Measurements from ENCODE around the gene IFIT3. TPM values are rescaled to one million over a fixed set of nuclear protein-coding genes. Genes with fewer than 3 reads are reported as not detected.

IFIT3 gene
- total RNA-seq, 2 donors from 2014 or later: 4.3 to 5.1 TPM

- Histone ChIP-seq H3K27me3 (no peaks in the 10 kb centered on the region), H3K36me3 (no peaks in the 10 kb centered on the region), H3K9me3 (no peaks in the 10 kb centered on the region), H3K9ac (ENCODE audit: low read depth in 2 of 2, low read length in 2 of 2) (no peak overlapping the region), H3K4me3 (no peak overlapping the region), H3K27ac (no peak overlapping the region), H3K4me1 (no peaks in the 10 kb centered on the region)
- intact Hi-C loops (cut with DNase I): no loop called here
- TF ChIP-seq CTCF (IDR thresholded peaks at IDR 0.05): no peak
- DNase-seq: no peak
Observed at GRCh38 chr10:89357975-89358374, 30.2 kb downstream of the IFIT3 start.

- intact Hi-C loops (cut with DNase I): no loop called here
- Histone ChIP-seq H3K4me1 (no peaks in the 10 kb centered on the region), H3K27me3 (no peaks in the 10 kb centered on the region), H3K27ac (no peak overlapping the region), H3K36me3 (no peaks in the 10 kb centered on the region), H3K9ac (ENCODE audit: low read depth in 2 of 2, low read length in 2 of 2) (no peak overlapping the region), H3K9me3 (no peaks in the 10 kb centered on the region), H3K4me3 (no peak overlapping the region)
- no peak for TF ChIP-seq CTCF (IDR thresholded peaks at IDR 0.05)
- no peak for DNase-seq
Observed at GRCh38 chr10:89360157-89360556, 32.4 kb downstream of the IFIT3 start.

- H3K27ac ChIP-seq: no peak overlapping the region
- peaks cover 6% of the 10 kb centered on the region for H3K4me1 ChIP-seq
- no peaks in the 10 kb centered on the region for H3K9me3 ChIP-seq
- DNase-seq: no peak
- intact Hi-C loops (cut with DNase I): no loop called here
- TF ChIP-seq CTCF (IDR thresholded peaks at IDR 0.05): no peak
- H3K36me3 ChIP-seq: no peaks in the 10 kb centered on the region
- no peak overlapping the region for H3K9ac ChIP-seq (ENCODE audit: low read depth in 2 of 2, low read length in 2 of 2)
- H3K27me3 ChIP-seq: no peaks in the 10 kb centered on the region
- no peak overlapping the region for H3K4me3 ChIP-seq
Observed at GRCh38 chr10:89362929-89363328, 35.1 kb downstream of the IFIT3 start.

GRCh38 chr10:89363729-89364442 lies 36.1 kb downstream of the IFIT3 start:
- DNase-seq: no peak
- Histone ChIP-seq H3K4me3 (no peak overlapping the region), H3K4me1 (peaks cover 6% of the 10 kb centered on the region), H3K27me3 (no peaks in the 10 kb centered on the region), H3K9me3 (no peaks in the 10 kb centered on the region), H3K9ac (ENCODE audit: low read depth in 2 of 2, low read length in 2 of 2) (no peak overlapping the region), H3K27ac (no peak overlapping the region), H3K36me3 (no peaks in the 10 kb centered on the region)
- intact Hi-C loops (cut with DNase I): no loop called here
- TF ChIP-seq CTCF (IDR thresholded peaks at IDR 0.05): no peak

GRCh38 chr10:89364531-89364930 lies 36.7 kb downstream of the IFIT3 start:
- intact Hi-C loops (cut with DNase I): no loop called here
- Histone ChIP-seq H3K36me3 (no peaks in the 10 kb centered on the region), H3K9ac (ENCODE audit: low read depth in 2 of 2, low read length in 2 of 2) (no peak overlapping the region), H3K9me3 (no peaks in the 10 kb centered on the region), H3K4me3 (no peak overlapping the region), H3K27ac (no peak overlapping the region), H3K27me3 (no peaks in the 10 kb centered on the region), H3K4me1 (peaks cover 6% of the 10 kb centered on the region)
- no peak for DNase-seq
- TF ChIP-seq CTCF (IDR thresholded peaks at IDR 0.05): no peak
